ENCODE results near the gene VPS37D.

VPS37D gene

DNA sequence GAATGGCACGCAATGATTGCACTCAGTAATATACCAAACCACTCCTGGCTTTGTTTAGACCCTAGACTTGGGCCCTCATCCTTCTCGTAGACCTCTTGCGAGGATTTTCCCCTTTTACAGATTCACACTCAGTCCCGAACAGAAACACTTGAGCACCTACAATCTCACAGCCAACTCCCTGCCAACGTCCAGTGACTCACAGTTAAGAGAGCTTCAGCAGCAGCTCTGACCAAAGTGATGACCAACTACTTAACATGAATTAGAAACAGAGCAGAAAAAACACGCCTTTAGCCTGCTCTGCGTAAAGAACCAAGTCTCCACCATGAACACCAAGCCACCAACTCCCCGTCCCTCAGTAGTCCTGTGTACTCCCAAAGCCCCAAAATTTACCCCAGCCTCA is 13.4 kb downstream of the VPS37D start:
- DNase-seq, result no peak

DNA sequence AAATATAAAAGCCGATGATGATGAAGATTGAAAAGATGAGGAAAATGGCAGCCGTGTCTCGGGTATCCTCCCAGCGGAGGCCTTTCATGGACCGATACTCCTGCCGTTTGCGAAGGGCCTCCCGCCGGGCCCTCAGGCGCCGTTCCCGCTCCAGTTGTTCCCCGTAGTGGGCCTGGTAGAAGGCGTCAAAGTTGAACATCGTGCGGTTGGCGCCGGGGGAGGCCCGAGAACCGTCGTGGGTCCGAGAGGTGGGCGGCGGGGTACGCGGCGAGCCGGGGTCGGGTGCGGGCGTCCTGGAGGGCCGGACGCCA is 15.1 kb downstream of the VPS37D start:
- DNase-seq, result no peak

DNA sequence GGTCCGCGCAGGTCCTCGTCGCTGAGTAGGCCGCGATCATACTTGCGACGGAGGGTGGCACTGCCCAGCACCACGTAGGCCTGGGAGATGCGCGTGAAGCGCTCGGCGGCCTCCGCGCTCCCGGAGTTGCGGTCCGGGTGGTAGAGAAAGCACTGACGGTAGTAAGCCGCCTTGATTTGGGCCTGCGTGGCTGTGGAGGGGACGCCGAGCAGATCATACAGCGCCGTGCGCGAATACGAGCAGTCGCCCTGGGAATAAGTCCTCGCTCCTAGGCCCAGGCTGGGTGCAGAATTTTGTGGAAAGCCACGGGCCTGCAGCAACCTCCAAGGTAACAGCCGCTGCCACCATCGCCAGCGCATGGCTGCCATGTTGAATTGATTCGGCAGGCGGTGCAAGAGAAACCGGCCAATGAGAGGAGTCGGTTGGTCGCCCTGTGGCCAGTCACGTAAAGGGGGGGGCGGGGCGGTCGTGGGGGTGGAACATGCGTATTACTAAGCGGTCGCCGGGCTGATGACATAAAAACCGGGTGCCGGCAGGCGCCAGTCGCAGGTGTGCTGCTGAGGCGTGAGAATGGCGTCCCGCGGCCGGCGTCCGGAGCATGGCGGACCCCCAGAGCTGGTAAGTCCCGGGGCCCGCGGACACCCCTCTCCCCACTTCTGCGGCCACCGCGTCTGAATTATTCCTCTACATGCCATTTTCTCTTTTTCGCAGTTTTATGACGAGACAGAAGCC is 15.6 kb downstream of the VPS37D start, which contains the start of the genes BUD23 and DNAJC30:
TSS of gene BUD23 (plus strand) at position 542 of the 732 bp plus-strand sequence. CDS start at position 571, 29 bp downstream.
TSS of gene DNAJC30 (minus strand) at position 398 of the 732 bp plus-strand sequence. CDS start at position 368, 30 bp downstream.
- peak; percentile 95 for DNase-seq

DNA sequence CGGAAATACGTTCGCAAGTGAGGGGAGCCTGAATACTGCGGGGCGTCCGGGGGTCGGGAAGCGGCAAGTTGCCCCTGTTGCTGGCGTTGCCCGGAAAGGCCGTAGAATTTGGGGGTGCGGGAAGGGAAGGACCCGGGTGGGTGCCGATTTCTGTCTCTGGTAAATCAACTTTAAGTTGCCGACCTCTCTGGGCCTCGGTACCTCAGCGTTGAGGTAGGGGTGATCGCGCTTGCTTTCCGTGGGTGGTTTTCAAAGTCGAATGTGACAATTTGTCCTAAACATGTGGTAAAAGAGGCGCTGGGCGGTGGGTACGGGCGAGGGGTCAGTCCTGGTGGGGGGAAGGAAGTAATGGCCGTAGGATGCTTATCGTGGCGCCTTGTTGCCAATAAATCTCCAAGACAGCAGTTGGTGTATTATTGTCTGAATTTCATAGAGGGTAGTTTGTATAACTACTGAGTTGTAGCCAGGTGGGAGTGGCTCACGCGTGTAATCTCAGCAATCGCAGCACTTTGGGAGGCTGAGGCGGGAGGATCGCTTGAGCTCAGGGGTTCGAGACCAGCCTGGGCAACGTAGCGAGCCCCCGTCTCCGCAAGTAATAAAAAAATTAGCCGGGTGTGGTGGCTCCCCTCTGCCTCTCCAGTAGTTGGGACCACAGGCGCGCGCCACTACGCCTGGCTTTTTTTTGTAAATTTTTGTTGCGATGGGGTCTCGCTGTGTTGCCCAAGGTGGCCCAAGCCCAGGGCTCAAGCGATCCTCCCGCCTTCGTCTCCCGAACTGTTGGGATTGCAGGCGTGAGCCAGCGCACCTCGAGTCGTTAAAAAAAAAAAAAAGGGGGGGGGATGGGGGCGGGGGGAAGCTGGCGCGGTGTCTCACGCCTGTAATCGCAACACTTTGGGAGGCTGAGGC is 16.4 kb downstream of the VPS37D start:
- no peak for DNase-seq

DNA sequence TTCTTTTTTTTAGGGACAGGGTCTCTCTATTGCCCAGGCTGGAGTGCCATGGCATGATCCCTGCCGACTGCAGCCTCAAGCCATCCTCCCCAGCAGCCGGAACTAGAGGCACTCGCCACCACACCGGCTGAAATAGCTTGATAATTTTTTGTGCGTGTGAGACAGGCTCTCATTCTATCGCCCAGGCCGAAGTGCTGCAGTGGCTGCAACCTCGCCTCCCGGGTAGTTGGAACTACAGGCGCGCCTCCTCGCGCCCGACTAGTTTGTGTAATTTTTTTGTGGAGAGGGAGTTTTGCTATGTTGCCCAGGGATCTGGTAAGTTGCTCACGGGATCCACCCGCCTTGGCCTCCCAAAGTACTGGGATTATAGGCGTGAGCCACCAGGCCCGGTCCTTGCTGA is 17.7 kb downstream of the VPS37D start:
- no peak for DNase-seq

DNA sequence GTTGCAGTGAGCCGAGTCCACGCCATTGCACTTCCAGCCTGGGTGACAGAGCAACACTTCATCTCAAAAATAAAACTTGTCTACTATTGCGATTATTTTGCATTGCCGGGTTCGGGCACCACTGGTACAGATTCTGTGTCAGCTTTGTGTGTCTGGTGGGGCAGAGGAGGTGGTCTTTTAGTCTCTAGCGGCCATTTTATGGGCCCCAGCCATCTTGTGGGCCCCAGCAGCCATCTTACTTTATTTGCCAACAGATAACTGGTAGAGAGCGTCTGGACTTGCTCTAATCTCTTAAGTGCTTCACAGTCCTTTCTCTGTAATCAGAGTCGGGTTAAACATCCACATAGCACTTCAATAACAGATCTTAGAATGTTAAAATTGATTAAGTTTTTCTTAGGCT is 20.7 kb downstream of the VPS37D start:
- DNase-seq, result no peak

DNA sequence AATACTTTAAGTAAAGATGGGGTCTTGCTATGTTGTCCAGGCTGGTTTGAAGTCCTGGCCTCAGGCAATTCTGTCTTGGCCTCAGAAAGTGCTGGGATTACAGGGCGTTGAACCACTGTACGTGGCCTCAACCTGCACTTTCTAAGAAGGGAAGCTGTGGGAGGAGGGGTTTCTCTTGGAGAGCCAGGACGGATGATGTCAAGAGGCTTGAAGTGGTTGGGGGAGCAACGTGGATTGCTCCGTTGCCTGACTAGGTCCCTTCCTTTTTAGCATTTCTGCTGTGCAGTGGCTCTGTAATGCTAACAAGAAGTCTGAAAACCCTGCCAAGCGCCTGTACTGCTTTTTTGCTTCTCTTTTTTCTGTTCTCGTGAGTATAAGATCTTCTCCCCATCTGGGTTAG is 23.0 kb downstream of the VPS37D start:
- DNase-seq, result no peak

DNA sequence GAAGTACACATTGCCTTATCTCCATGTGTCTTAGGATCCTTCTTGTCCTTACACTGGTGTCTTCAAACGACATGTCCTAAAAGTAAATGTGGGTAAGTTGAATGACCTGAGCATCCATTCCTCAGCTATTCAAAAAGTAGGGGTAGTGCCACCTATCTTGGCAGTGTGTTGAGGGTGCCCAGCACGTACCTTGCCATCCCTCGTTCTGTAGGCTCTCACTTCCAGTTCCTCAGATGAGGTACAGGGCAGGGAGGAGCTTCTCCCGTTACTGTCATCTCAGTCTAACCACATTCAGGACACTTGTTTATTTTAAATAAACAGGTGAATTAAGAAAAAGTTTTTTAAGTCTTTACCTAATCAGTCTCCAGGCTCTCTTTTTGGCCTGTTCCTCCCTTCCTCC is 28.7 kb downstream of the VPS37D start:
- DNase-seq, result no peak

DNA sequence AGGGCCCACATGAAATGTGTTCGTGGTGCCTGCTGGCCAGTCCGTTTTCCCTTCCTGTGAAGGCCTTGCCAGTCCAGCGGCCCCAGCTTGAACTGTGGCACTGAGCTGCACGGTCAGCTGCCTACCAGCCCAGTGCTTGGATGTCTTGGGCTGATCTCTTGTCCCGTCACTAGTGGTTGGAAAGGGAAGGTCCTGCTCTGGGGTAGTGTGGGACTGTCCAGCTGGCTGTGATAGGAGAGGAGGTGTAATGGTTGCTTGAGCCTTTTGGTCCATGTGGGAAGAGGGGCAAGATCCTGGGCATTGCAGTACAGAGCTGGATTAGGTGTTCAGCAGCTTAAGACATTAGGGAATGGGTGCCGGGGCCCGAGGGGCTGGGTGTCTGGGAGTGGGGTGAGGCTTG is 30.8 kb downstream of the VPS37D start:
- no peak for DNase-seq

DNA sequence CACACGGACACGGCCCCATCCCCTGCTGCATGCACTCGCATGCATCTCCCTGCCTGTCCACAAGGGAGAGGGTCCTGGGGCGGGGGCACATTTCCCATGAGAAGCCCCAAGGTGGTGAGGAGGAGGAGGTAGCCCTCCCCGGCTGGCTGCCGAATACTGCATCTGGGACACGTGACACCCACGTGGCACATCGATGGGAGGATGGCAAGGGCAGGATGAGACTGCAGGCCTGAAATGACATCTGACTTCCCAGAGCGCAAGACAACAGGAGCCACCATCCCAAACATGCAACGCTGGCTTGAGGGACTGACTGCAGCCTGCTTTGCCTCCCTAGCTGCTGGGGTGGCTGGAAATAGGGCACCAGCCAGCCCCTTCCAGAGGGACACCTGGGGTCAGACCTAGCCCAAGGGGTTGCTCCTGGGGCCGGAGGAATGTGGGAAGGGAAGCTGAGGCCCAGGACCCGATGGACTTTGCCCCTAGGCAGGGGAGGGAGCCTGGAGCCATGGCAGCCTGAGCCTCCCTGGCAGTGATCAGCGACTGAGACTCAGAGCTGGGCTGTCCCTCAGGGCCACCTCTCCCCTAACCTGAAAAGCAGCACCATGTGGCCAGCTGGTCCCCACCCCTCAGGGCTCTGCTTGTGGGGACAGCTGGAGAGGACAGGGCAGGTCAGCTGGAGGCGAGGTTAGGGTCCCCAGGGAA is 31.9 kb downstream of the VPS37D start:
- no peak for DNase-seq

DNA sequence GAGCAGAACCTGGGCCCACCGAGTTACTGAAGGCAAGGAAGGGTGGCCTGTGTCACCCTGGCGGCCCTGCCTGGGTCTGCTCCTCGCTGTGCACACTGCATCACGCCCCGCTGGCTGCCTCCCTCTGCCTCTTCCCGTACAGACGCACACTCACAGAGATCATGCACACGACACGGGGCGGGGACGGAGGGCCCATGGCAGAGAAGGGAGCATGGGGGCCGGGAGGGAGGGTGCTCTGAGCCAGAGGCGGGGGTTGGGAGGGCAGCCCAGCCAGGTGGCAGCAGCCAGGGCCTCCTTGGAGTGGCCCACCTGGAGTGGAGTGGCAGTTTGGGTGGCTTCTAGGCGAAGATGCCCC is 32.4 kb downstream of the VPS37D start:
- no peak for DNase-seq

DNA sequence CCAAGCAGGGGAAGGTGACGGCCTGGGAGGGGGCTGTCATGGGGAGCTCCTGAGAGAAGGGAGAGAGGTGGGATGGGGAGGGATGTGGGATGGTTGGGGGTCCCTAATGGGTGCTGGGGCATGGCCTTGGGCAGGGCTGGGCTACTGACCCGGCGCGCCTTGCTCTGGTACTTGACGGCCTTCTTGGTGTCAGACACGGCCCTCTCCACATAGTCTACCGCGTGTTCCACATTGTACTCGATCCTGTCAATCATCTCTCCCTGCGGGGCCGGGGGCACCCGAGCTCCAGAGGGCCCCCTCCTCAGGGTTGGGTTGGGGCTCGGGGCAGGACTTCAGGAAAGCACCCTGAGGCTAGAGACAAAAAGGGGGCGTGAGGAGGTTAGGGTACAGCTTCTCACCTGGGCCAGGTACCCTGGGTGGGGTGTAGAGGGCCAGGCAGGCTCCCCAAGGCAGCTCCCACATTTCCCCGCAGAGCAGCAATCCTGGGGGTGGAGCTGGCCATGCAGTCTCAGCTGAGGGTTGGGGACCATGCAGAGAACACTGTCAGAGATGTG is 33.0 kb downstream of the VPS37D start:
- no peak for DNase-seq

DNA sequence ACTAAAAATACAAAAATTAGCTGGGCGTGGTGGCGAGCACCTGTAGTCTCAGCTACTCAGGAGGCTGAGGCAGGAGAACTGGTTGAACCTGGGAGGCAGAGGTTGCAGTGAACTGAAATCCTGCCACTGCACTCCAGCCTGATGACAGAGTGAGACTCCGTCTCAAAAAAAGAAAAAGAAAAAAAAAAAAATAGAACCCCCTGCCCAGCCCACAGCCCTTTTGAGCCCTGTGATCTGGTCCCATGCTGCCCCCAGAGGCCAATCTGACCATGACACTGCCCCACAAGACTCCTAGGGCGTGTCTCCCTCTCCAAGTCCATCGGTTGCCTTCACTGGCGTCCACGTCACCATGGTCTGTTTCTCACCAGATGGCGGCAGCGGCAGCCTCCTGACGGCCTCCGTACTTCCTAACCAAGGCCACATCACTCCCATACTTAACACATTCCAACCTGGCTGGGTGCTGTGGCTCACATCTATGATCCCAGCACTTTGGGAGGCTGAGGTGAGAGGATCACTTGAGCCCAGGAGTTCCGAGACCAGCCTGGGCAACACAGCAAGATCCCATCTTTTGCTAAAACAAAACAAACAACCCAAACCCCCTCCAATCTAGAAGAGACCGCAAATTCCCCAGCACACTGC is 33.8 kb downstream of the VPS37D start:
- no peak for DNase-seq

DNA sequence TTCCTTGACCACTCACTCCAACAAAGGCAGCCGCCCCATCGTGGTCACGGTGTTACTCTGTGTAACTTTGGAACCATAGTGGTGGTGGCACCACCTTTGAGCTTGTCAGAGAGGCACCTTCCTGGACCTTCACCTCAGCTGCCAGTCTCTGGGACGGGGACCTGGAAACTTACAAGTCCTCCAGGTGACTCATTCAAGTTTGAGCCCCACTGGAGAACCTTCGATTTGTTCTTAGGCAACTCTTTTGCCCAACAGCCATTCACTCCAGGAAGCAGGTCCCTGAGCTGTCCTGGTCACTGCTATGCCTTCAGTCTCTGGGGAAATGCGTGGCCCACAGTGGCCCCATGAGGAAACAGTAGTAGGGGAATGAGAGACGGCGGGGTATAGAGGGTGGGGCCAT is 34.6 kb downstream of the VPS37D start:
- no peak for DNase-seq

DNA sequence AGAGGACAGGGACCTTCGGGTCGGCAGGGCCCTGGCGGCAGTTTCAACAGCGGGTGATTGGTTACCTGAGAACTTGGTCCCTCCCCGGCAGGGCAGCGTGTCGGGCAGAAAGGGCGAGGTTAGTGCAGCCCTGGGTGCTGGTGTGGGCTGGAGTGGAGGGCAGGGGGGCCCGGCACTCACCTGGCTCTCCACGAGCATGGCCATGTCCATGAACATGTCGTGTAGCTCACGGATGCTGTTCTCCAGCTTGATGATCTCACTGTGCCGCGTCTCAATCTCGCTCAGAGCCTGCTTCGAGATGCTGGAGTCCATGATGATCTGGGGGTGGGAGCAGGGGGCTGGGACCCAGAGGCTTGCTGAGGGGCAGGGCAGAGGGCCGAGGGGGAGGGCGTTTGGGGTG is 35.0 kb downstream of the VPS37D start:
- DNase-seq, result no peak

DNA sequence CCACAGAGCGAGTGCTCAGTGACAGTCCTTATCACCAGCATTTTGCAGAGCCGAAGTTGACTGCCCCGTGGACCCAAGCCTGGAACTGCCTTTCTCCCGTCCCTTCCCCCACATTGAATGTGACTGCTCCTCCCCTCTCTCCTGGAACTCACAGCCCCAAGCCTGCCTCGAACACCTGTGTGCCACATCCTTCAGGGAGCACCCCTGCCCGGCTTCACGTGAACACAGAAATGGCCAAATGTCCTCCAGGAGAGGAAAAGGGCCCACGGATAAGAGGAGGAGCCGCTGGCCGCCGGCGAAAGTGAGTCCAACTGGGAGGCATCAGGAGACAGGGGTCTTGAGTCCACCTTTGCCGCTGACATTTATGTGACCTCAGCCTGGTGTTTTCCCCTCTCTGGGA is 35.6 kb downstream of the VPS37D start:
- DNase-seq, result no peak

DNA sequence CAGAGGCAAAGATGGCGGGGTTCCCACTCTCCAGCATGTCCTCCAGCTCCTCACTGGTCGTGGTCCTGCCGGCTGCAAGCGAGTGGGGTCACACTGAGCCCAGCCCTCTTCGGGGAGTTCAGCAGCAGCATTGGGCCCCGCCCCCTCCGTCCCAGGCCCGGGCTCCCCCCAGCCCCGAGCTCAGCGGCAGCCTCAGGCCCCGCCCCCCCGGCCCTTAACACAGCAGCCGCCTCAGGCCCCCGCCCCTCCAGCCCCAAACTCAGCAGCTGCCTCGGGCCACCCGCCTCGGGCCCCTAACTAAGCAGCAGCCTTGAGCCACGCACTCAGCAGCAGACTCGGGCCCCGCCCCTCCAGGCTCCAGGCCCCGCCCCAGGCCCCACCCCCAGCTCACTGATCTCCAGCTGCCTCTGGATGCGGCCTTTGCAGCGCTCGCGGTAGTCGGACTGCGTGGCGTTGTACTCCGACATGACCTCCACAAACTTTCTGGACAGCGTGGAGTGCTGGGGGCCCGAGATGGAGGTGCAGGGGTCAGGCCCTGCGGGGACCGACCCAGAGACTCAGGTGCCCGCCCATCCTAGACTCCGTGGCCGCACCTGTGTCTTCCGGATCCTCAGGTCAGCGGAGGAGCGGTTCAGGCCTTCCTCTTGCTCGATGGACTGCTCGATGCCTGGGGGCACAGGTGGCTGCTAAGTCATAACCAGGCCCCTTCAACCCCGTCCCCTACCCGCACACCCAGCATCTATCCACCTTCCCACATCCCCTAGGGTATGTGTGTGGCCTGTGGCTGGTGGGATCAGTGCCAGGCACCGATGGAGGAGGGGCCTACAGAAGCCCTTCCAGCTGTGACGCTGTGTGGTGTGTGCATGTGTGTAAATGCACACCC is 36.4 kb downstream of the VPS37D start:
- DNase-seq, result no peak

DNA sequence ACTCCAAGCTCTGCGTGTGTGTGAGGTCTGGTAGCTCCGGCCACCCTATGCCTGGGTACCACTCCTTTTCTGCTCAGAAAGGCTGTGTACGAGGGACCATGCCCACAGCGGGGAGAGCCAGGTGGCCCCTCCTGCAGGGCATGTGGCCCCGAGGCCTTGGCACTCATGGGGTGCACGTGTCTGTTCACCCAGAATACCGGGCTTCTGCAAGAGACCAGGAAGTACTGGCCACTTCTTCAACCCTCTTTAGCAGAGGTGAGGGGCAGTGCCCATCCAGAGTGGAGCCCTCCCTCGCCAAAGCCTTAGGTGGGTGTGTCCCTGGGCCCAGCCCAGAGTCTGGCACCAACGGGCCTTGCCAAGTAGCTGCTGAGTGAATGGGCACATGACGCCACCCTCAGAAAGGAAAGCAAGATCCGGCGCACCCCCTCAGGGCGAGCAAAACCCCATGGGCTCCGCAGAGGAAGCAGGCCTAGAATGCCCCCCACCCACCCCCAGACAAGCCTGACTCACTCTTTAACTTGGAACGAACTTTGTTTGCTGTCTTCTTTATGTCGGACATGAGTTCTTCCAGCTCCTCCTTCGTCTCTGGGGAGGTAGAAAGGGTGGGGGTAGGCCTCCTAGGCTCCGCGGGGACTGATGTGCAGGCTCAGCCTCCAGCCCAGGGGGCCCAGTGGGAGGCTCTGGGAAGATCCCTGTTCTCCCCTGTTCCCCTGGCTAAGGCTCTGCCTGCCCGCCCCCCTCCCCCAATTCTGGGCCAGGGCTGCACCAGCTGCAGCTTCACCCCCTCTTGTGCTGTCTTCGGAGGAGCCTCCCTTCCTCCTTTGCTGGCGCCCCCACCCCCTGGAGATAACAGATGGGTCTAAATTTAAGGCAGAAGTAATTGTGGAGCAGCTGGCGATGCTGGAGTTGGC is 37.3 kb downstream of the VPS37D start:
- peak; percentile 81 for DNase-seq

DNA sequence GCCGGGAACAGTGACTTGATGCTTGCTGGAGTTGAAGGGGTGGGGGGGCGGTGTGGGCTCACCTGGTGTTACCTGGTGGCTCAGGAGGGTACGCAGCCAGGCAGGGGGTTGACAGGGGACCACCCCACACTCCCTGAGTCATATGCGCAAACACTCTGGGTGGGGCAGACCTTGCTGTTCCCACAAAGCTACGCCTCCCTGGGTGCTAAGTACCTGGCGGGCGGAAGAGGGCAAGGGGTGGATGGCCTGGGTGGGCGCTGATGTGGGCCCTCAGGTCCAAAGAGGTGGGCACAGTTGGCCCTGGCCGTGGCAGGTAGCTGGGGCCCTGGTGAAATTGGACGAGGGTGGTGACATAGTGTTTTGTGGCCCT is 37.9 kb downstream of the VPS37D start:
- DNase-seq, result no peak

DNA sequence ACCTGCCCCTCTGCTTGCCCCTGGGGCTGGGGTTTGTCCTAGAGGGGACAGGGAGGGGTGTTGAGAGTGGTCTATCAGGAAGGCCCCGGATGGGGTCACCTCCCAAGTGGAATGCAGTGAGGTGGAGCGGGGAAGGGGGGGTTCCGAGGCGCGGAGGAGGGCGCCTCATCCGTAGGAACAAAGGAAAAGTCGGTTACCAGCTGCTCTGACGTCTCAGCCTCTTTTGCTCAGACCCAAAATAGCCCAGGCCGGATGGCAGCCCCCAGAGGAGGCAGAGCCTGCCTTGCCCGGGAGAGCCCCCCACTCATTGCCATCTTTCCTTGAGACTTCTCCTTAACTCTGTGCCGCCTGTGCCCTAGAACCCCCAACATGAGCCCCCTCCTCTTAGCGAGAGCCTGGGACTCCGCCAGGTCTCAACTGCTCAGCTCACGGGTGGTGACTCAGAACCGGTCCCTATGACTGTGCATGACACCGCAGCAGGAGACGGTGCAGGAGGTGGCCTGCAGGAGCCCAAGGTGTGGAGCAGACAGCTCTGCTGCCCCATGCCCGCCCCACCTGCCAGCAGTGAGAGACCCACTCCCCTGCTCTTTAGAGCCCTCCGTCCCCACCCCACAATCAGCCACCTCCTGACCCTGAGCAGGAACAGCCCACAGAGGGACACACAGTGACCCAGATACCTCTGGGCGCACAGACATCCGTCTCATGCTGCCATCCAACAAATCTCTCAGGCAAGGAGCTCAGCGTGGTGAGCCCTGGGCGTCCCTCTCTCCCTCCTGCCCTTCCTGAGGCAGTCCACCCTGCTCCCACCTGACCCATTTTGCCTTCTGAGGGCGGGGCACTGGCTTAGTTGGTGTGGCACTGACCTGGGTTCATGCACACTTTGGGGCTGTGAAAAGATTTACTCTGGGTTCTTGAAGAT is 38.8 kb downstream of the VPS37D start:
- DNase-seq, result peak; percentile 23

All from COR-L47 (cell line).